DMS153 (cell line): ENCODE data around the gene PEAK3.

Source experiments
- DNase-seq: peaks from one replicate; lab custom pipeline; 2025; lab: John Stamatoyannopoulos, UW

PEAK3 gene

GRCh38 chr19:2236314-2237050 is 45.5 kb downstream of the PEAK3 start, which contains the start of the genes PLEKHJ1 and SF3A2:
Gene PLEKHJ1, minus strand, starts transcription at chr19:2236329. Its CDS starts 81 bp downstream, at chr19:2236248.
Gene SF3A2, plus strand, starts transcription at chr19:2236824. Its CDS starts 6,595 bp downstream, at chr19:2243419.
- DNase-seq = peak; percentile 78

GRCh38 chr19:2236064-2236313 is 46.0 kb downstream of the PEAK3 start:
- DNase-seq = no peak

GRCh38 chr19:2235381-2236063 is 46.5 kb downstream of the PEAK3 start:
- peak; percentile 42 for DNase-seq

- DNase-seq = no peak
These were observed 47.0 kb downstream of the PEAK3 start for GRCh38 chr19:2234996-2235380.

GRCh38 chr19:2233601-2234280 is 48.2 kb downstream of the PEAK3 start:
- DNase-seq = no peak

GRCh38 chr19:2232286-2233151 is 49.5 kb downstream of the PEAK3 start:
- DNase-seq = no peak

GRCh38 chr19:2231621-2232221 is 50.3 kb downstream of the PEAK3 start:
- no peak for DNase-seq

GRCh38 chr19:2230807-2231533 is 51.0 kb downstream of the PEAK3 start:
- no peak for DNase-seq

- DNase-seq = no peak
These were observed 51.9 kb downstream of the PEAK3 start for GRCh38 chr19:2230033-2230531.

GRCh38 chr19:2229103-2230032 is 52.6 kb downstream of the PEAK3 start:
- no peak for DNase-seq

- DNase-seq = no peak
These were observed 53.6 kb downstream of the PEAK3 start for GRCh38 chr19:2228157-2229030.

GRCh38 chr19:2227415-2228156 is 54.4 kb downstream of the PEAK3 start:
- no peak for DNase-seq

GRCh38 chr19:2226840-2227360 is 55.1 kb downstream of the PEAK3 start:
- DNase-seq = no peak

- no peak for DNase-seq
These were observed 55.7 kb downstream of the PEAK3 start for GRCh38 chr19:2226051-2226839.

- DNase-seq = no peak
These were observed 56.4 kb downstream of the PEAK3 start for GRCh38 chr19:2225415-2226050.

GRCh38 chr19:2224754-2225349 is 57.1 kb downstream of the PEAK3 start:
- DNase-seq = no peak
